Breast epithelium (tissue), 4 donors: ENCODE measurements around the gene OPCML. TPM values are rescaled to one million over a fixed set of nuclear protein-coding genes. Genes with fewer than 3 reads are reported as not detected.

Experiments used
- DNase-seq, 2 donors: peaks; one replicate each; pipeline ENCODE4 v3.0.0-alpha.2; 2019; ENCODE audit warnings: low spot score in 2 of 2
- H3K27ac ChIP-seq, 2 donors: fragments of 200-600 bp; sonication (generic) in 1 of 2; one replicate each; pipeline ENCODE4 v1.5.1; 2016 to 2019; ENCODE audit warnings: mild to moderate bottlenecking in 1 of 2
- H3K27me3 ChIP-seq, 2 donors: fragments of 200-600 bp; sonication (generic) in 1 of 2; one replicate each; pipeline versions ENCODE4 v1.5.1 to v1.6.0; 2017 to 2019; ENCODE audit warnings: control low read depth in 1 of 2, mild to moderate bottlenecking in 1 of 2
- H3K36me3 ChIP-seq: fragments of 200-600 bp; one replicate; pipeline ENCODE4 v1.5.1; 2019
- H3K4me1 ChIP-seq, 2 donors: fragments of 200-600 bp; sonication (generic); one replicate each; pipeline ENCODE4 v1.5.1; 2016 to 2019; ENCODE audit warnings: control low read depth in 1 of 2
- H3K4me3 ChIP-seq, 3 donors: fragments of 200-600 bp; sonication (generic); 1 replicate in 2 of 3; 2 replicates in 1 of 3; pipeline ENCODE4 v1.5.1; 2016 to 2019; ENCODE audit warnings: mild to moderate bottlenecking in 3 of 3, moderate library complexity in 2 of 3
- H3K9me3 ChIP-seq, 2 donors: fragments of 200-600 bp; sonication (generic) in 1 of 2; one replicate each; pipeline ENCODE4 v1.5.1; 2016 to 2019; ENCODE audit warnings: control low read depth in 1 of 2
- POLR2A ChIP-seq: fragments of 450-650 bp; IDR thresholded peaks from one replicate; pipeline ENCODE4 v1.6.1; 2016; ENCODE audit warnings: antibody characterized with exemption, mild to moderate bottlenecking, moderate library complexity
- POLR2AphosphoS5 ChIP-seq, 3 donors: sonication (generic); formaldehyde crosslinking; IDR thresholded peaks; one replicate each; pipeline ENCODE4 v1.6.1; 2017; ENCODE audit warnings: antibody characterized with exemption in 3 of 3
- intact Hi-C: fragments of 100-400 bp; cut with DNase I; formaldehyde crosslinking; loops from one replicate; pipeline ENCODE4 v1.15.1; 2023; ENCODE audit warnings: low total_unique reads
- total RNA-seq, 3 donors: library from RNA; depleted of rRNA; stranded (reverse); fragments of >200 nt; gene quantifications; one replicate each; pipeline ENCODE4 v1.1.0, GENCODE V29; 2016
- TF ChIP-seq, protein P1 (sequence below), 3 donors: fragments of 450-650 bp; IDR thresholded peaks; one replicate each; pipeline ENCODE4 v1.5.1; 2016 to 2017; ENCODE audit warnings: antibody characterized with exemption in 3 of 3, mild to moderate bottlenecking in 3 of 3, moderate library complexity in 3 of 3

OPCML gene
- total RNA-seq, 3 donors from 2014 or later: not detected

DNA sequence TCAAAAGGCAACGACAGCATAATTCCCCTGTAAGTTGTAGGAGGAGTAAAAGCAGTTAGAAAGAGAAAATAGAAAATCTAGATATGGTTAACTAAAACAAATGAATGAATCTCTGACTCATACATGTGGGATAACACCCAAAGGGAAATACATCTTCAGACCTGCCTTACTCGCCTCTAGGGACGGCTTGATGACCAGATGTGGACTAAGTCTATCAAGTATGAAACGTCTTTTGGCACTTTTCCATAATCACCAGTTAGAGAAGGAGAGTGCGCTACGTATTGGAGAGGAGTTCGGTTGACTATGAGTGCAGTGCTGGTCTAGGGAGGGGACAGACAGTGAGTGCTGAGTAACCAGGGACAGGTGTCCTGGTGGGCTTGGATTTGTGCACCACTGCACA lies 459.9 kb downstream of the OPCML start:
- Histone ChIP-seq H3K4me1 (no peaks in the 10 kb centered on the region), H3K4me3 (no peak overlapping the region), H3K36me3 (no peaks in the 10 kb centered on the region), H3K27ac (no peak overlapping the region), H3K27me3 (peaks cover 0 to 36% of the 10 kb centered on the region in 2 donors), H3K9me3 (no peaks in the 10 kb centered on the region)
- TF ChIP-seq POLR2AphosphoS5 (IDR thresholded peaks at IDR 0.05) (no peak), POLR2A (no peak)
- TF ChIP-seq, protein P1, sequence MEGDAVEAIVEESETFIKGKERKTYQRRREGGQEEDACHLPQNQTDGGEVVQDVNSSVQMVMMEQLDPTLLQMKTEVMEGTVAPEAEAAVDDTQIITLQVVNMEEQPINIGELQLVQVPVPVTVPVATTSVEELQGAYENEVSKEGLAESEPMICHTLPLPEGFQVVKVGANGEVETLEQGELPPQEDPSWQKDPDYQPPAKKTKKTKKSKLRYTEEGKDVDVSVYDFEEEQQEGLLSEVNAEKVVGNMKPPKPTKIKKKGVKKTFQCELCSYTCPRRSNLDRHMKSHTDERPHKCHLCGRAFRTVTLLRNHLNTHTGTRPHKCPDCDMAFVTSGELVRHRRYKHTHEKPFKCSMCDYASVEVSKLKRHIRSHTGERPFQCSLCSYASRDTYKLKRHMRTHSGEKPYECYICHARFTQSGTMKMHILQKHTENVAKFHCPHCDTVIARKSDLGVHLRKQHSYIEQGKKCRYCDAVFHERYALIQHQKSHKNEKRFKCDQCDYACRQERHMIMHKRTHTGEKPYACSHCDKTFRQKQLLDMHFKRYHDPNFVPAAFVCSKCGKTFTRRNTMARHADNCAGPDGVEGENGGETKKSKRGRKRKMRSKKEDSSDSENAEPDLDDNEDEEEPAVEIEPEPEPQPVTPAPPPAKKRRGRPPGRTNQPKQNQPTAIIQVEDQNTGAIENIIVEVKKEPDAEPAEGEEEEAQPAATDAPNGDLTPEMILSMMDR (IDR thresholded peaks at IDR 0.05): no peak
- intact Hi-C loops: no loop called here
- DNase-seq: no peak

DNA sequence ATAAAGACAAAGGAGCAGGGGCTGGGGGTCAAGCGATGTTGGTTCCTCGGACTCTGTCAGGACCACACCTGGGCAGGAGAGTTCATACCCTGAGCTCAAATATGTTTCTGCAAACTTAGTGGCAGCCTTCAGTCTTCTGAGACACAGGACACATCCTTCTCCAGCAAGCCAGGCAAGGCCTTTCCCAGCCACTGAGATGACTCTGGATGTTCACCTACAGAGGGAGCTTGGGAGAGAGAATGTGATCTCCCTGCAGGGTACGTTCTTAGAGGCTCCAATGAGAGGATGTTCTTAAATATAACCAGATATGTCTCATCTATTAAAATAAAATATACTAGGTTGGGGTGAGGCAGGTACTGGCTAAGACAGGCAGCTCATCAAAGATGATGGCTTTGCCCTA lies 461.5 kb downstream of the OPCML start:
- no peaks in the 10 kb centered on the region for H3K9me3 ChIP-seq
- intact Hi-C loops: no loop called here
- H3K4me3 ChIP-seq: no peak overlapping the region
- TF ChIP-seq, protein P1 (IDR thresholded peaks at IDR 0.05): no peak
- TF ChIP-seq POLR2AphosphoS5 (IDR thresholded peaks at IDR 0.05): no peak
- TF ChIP-seq POLR2A: no peak
- no peaks in the 10 kb centered on the region for H3K4me1 ChIP-seq
- H3K27ac ChIP-seq: no peak overlapping the region
- no peaks in the 10 kb centered on the region for H3K36me3 ChIP-seq
- no peak for DNase-seq
- H3K27me3 ChIP-seq: peaks cover 0 to 32% of the 10 kb centered on the region in 2 donors

DNA sequence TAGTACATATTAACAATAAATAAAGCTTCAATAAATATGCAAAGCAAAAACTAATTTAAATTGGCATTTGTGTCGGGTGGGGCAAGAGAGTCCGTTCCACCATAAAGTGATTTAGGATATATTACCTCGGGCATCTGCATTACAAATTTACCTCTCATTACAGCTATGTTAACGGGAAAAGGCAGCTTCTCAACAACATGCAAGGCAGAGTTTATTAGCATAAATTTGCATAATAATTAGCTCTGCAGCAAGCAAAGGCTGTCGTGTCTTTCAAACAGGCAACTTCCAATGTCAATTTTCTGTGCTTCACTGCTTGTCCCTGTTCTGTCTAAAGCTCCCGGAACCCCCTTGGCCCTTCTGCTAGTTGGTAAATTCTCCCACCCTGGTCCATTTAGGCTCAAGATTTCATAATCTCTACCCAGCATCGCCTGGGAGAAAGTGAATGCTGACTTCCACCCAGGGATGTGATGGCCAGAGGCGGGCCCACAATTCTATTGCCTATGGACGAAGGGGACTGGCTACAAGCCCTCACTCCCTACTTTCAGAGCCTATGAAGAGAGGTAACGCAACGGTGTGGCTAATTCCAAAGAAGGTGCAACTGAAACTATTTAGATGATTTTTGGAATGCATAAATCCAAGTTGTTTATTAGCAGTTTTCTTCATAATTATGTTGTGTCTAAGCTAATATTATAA lies 462.1 kb downstream of the OPCML start:
- Histone ChIP-seq H3K27ac (no peak overlapping the region), H3K9me3 (no peaks in the 10 kb centered on the region), H3K36me3 (no peaks in the 10 kb centered on the region), H3K4me3 (no peak overlapping the region), H3K4me1 (no peaks in the 10 kb centered on the region), H3K27me3 (peaks cover 0 to 32% of the 10 kb centered on the region in 2 donors)
- intact Hi-C loops: no loop called here
- no peak for DNase-seq
- TF ChIP-seq POLR2A (no peak), POLR2AphosphoS5 (IDR thresholded peaks at IDR 0.05) (no peak)
- TF ChIP-seq, protein P1 (IDR thresholded peaks at IDR 0.05): no peak

DNA sequence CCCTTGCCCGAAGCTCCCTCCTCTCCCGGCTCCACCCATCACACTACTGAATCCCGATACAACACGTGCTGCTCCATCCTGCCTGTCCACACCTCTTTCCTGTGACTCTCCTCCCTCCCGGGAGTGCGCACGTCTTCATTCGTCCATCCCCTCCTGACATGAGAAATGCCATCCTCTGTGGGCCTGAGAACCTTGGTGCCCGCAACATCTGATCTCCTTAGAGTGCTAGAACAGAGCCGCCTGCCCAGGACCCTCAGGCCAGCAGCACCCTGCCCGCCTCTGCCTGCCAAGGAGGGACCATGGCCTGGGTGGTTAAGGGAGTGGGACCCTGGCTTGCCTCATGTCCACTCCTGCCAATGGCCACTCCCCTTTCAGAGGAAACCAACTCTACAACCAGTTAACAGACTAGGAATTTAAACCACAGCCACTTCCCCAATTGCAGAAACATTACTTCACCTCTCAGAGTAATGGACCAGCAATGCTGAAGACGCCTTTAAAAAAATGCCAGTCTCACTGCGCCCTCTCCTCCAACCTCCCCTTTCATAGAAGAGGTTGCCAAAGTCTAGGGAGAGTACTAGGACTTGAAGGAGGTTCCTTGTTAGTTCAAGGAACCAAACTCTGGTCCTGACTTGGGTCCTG lies 466.3 kb downstream of the OPCML start:
- no peaks in the 10 kb centered on the region for H3K9me3 ChIP-seq
- H3K27ac ChIP-seq: no peak overlapping the region
- DNase-seq: no peak
- peaks cover 0 to 11% of the 10 kb centered on the region in 2 donors for H3K27me3 ChIP-seq
- no peak for TF ChIP-seq POLR2AphosphoS5 (IDR thresholded peaks at IDR 0.05)
- TF ChIP-seq, protein P1 (IDR thresholded peaks at IDR 0.05): no peak
- no peak for TF ChIP-seq POLR2A
- H3K4me3 ChIP-seq: no peak overlapping the region
- H3K4me1 ChIP-seq: no peaks in the 10 kb centered on the region
- intact Hi-C loops: no loop called here
- no peaks in the 10 kb centered on the region for H3K36me3 ChIP-seq

DNA sequence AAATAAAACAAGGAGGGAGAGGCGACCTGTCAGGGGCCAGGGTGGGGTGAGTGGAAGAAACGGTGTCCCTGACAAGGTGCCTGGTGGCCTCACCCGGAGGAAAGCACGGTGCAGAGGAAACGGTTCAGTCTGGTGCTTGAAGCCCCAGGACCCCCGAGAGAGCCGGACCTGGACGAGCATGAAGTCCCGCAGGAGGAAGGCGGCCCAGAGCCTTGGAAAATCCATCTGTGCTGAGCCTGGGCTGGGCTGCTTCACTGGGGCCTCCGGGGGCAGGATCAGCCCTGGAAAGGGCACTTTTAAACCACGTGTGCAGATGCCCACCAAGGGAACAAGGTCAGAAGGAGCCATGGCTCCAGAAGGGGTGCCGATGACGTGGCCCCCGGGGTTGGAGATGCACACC lies 467.3 kb downstream of the OPCML start:
- no peak overlapping the region for H3K27ac ChIP-seq
- DNase-seq: no peak
- H3K4me1 ChIP-seq: no peaks in the 10 kb centered on the region
- TF ChIP-seq, protein P1 (IDR thresholded peaks at IDR 0.05): no peak
- TF ChIP-seq POLR2AphosphoS5 (IDR thresholded peaks at IDR 0.05) (no peak), POLR2A (no peak)
- H3K4me3 ChIP-seq: peak overlapping the region; percentile 52 to 75 (median 58)
- H3K9me3 ChIP-seq: no peaks in the 10 kb centered on the region
- peaks cover 0 to 4% of the 10 kb centered on the region in 2 donors for H3K27me3 ChIP-seq
- intact Hi-C loops: no loop called here
- H3K36me3 ChIP-seq: no peaks in the 10 kb centered on the region
